Osteocyte (in vitro differentiated cells): Measurements from ENCODE around the gene ACVR2A. TPM values are rescaled to one million over a fixed set of nuclear protein-coding genes. Genes with fewer than 3 reads are reported as not detected.

ENCODE experiments used
- DNase-seq: peaks from one replicate; pipeline ENCODE4 v3.0.0; 2021; ENCODE audit warnings: mixed read lengths; ENCODE audit not compliant: unreplicated experiment; ENCODE audit errors: extremely low spot score
- H3K27ac Mint-ChIP-seq: one replicate; pipeline ENCODE4 v1.8.0; 2021; ENCODE audit warnings: mild to moderate bottlenecking, mixed read lengths; ENCODE audit not compliant: unreplicated experiment
- H3K27me3 Mint-ChIP-seq: one replicate; pipeline ENCODE4 v1.8.0; 2021; ENCODE audit warnings: mixed read lengths; ENCODE audit not compliant: unreplicated experiment
- H3K36me3 Mint-ChIP-seq: one replicate; pipeline ENCODE4 v1.8.0; 2021; ENCODE audit warnings: mixed read lengths; ENCODE audit not compliant: unreplicated experiment
- H3K4me1 Mint-ChIP-seq: one replicate; pipeline ENCODE4 v1.8.0; 2021; ENCODE audit warnings: mixed read lengths; ENCODE audit not compliant: unreplicated experiment
- H3K4me3 Mint-ChIP-seq: one replicate; pipeline ENCODE4 v1.8.0; 2021; ENCODE audit warnings: mild to moderate bottlenecking, moderate library complexity, mixed read lengths; ENCODE audit not compliant: unreplicated experiment
- H3K9me3 Mint-ChIP-seq: one replicate; pipeline ENCODE4 v1.8.0; 2021; ENCODE audit warnings: mixed read lengths; ENCODE audit not compliant: unreplicated experiment
- CTCF ChIP-seq: fragments of 200-600 bp; sonication (generic); IDR thresholded peaks from 2 replicates; pipeline ENCODE4 v1.5.0; 2021; ENCODE audit warnings: antibody characterized with exemption, mild to moderate bottlenecking, moderate library complexity
- total RNA-seq: library from RNA; stranded (reverse); gene quantifications from 2 replicates; pipeline ENCODE4 v1.2.1, GENCODE V29; 2021

The ACVR2A gene
- total RNA-seq, 1 donor from 2014 or later, result 12.5 TPM

GRCh38 chr2:147927053-147927588 lies 82.3 kb downstream of the ACVR2A start:
- no peak for TF ChIP-seq CTCF
- peaks cover 22% of the 10 kb centered on the region for H3K36me3 Mint-ChIP-seq
- no peak overlapping the region for H3K27ac Mint-ChIP-seq
- DNase-seq, result no peak
- no peaks in the 10 kb centered on the region for H3K27me3 Mint-ChIP-seq
- H3K9me3 Mint-ChIP-seq, result no peaks in the 10 kb centered on the region
- H3K4me1 Mint-ChIP-seq, result peaks cover 2% of the 10 kb centered on the region
- H3K4me3 Mint-ChIP-seq, result no peak overlapping the region

GRCh38 chr2:147933931-147934330 lies 89.1 kb downstream of the ACVR2A start:
- Mint-ChIP-seq H3K36me3 (peaks cover 33% of the 10 kb centered on the region), H3K4me1 (no peaks in the 10 kb centered on the region), H3K9me3 (no peaks in the 10 kb centered on the region), H3K4me3 (no peak overlapping the region), H3K27me3 (no peaks in the 10 kb centered on the region), H3K27ac (no peak overlapping the region)
- no peak for TF ChIP-seq CTCF
- no peak for DNase-seq

DNA sequence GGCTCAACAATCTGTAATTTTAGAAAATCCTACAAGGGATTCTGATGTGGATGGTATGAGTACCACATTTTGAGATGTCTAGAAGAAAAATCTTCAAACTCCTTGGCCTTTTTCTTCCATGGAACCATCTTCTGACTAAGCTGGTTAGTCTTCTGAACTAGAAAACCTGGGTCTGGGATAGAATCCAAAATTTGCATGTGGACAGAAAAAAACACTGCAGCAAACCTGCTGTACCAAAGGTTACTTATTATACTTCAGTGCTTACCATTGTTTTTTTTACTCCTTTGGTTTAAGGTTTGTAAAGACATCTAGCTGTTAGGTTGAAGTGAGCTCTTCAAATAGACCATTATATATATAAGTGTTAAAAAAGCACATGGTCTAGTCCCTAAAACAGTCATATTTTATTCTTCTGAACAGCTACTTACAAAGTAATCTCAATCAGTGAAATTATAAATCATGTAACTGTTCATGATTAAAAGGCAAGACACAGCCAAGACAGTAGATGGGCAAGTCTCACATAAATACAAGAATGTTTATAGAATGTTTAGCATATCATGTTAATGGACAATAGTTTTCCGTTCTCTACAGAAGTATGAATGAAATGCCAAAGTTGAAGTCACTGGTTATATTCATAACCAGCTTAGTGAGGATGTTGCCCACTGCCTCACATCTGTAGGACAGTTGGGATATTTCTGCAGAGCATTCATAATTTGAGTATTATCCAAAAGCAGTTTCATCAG lies 90.2 kb downstream of the ACVR2A start:
- Mint-ChIP-seq H3K36me3 (peaks cover 29% of the 10 kb centered on the region), H3K4me3 (no peak overlapping the region), H3K27ac (no peak overlapping the region), H3K27me3 (no peaks in the 10 kb centered on the region), H3K9me3 (no peaks in the 10 kb centered on the region), H3K4me1 (no peaks in the 10 kb centered on the region)
- TF ChIP-seq CTCF, result no peak
- DNase-seq, result no peak

DNA sequence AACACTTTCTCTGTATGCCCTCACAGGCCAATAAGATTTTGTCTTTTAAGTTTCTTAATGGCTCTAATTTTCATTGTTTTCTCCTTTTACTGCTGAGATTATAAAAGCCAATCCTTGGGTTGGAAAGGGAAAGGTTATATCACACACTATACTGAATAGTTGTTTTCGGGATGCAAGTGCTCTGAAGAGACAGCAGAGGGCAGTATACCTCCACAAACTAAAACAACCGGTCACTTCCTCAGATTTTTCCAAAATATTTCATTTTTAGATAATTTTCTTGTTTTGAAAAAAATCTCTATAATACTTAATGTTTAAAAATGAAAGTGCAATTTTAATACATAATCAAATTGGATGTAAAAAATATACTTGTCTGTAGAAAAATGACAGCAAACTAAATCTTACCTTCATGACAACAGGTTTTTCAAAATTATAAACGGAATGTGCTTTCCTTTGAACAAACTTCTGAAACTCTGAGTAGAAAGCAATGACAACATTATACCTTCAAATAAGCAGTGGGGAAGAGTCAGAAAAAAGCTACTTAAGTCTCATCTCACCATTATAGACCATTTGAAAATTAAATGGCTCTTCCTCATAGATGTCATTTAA lies 93.0 kb downstream of the ACVR2A start:
- peaks cover 28% of the 10 kb centered on the region for H3K36me3 Mint-ChIP-seq
- no peak for DNase-seq
- peak; percentile 84 for TF ChIP-seq CTCF
- H3K27ac Mint-ChIP-seq, result no peak overlapping the region
- H3K4me3 Mint-ChIP-seq, result no peak overlapping the region
- H3K4me1 Mint-ChIP-seq, result no peaks in the 10 kb centered on the region
- H3K9me3 Mint-ChIP-seq, result no peaks in the 10 kb centered on the region
- H3K27me3 Mint-ChIP-seq, result no peaks in the 10 kb centered on the region

DNA sequence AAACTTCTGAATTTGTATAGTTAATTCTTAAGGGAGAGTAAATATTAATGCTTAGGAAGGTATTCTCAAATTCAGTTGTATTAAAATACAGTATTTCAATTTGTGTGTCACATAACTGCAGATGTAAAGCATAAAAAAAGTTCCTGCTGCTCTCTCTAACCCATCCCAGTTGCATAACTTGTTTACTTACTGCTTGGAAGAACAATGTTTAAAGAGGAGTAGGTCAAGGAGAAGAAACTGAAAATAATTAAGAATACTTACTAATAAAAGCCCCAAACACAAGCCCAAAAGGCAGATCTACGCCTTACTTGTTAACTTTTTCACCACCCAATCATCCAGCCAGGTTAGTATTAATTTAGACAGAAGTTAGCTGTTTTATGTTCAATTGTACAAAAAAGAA lies 94.5 kb downstream of the ACVR2A start:
- Mint-ChIP-seq H3K36me3 (peaks cover 25% of the 10 kb centered on the region), H3K4me3 (no peak overlapping the region), H3K9me3 (no peaks in the 10 kb centered on the region), H3K4me1 (no peaks in the 10 kb centered on the region), H3K27ac (no peak overlapping the region), H3K27me3 (no peaks in the 10 kb centered on the region)
- DNase-seq, result no peak
- no peak for TF ChIP-seq CTCF
